GM18511 (cell line): ENCODE measurements around the gene SLC28A2.
"Not testable (repeated sequence)": the region's sequence is repeated elsewhere in the genome, so short reads cannot be mapped to it uniquely, and the experiment has no call there.

Experiments used
- ATAC-seq: cut with Tn5 transposase; IDR thresholded peaks from one replicate; pipeline ENCODE4 v1.9.1; 2021; ENCODE audit warnings: mild to moderate bottlenecking, moderate library complexity; ENCODE audit not compliant: unreplicated experiment

SLC28A2 gene

DNA sequence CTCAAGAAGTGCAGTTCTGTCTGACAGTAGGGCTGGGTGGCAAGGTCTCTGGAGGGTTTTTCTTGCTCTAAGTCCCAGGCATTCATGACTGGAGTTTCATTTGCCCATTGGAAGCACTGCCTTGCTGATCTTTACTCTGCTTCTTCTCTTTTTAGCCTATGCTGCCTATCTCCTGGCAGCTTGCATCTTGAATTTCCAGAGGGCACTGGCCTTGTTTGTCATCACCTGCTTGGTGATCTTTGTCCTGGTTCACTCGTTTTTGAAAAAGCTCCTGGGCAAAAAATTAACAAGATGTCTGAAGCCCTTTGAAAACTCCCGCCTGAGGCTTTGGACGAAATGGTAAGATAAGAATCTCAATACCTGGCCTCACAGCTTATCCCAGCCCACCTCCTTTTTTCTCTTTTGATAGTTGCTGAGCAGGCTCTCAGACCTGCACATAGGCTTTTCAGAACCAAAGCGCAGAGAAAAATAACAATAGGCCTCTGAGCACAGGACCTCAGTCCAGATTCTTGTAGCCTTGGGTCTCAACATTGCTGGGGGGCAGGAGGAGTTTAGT is 10.9 kb downstream of the SLC28A2 start:
- ATAC-seq: no peak

DNA sequence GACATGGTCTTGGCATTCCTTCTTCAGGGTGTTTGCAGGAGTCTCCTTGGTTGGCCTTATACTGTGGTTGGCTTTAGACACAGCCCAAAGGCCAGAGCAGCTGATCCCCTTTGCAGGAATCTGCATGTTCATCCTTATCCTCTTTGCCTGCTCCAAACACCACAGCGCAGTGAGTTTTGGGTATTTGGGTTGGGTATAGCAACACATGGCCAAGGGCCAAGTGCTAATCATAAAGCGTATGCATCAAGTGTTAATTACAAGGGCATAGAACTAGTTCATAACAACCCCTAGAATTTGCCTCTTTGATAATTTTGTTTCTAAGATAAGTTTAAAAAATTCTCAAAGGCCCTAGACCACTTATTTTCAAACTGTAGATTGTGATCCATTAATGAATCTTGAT is 11.8 kb downstream of the SLC28A2 start:
- ATAC-seq: no peak

DNA sequence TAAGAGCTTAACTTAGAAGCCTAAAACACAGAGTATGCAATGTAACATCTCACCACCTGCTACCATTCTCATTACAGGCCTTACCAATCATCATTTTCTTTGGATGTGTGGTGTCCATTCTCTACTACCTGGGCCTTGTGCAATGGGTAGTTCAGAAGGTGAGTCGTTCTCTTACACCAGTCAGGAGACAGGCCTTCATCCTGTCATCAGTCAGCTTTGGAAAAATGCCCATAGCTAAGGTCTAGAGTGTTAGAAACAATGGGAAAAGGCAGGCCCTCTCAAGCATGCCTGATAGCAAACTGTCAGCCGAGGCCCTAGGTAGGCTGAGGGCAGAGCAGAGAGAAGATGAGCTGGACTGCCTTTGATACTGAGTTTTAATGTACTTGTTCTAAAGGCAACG is 13.5 kb downstream of the SLC28A2 start:
- ATAC-seq: no peak

DNA sequence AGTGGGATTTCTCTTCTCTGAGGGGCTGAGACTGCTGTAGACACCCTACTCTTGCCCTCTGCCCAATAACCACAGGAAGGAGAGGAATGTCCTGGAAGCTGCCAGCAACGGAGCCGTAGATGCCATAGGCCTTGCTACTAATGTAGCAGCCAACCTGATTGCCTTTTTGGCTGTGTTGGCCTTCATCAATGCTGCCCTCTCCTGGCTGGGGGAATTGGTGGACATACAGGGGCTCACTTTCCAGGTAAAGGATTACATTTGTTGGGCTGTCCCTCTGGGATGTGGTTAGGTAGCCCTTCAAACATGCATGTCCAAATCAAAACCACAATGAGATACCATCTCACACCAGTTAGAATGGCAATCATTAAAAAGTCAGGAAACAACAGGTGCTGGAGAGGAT is 16.1 kb downstream of the SLC28A2 start:
- ATAC-seq: no peak

DNA sequence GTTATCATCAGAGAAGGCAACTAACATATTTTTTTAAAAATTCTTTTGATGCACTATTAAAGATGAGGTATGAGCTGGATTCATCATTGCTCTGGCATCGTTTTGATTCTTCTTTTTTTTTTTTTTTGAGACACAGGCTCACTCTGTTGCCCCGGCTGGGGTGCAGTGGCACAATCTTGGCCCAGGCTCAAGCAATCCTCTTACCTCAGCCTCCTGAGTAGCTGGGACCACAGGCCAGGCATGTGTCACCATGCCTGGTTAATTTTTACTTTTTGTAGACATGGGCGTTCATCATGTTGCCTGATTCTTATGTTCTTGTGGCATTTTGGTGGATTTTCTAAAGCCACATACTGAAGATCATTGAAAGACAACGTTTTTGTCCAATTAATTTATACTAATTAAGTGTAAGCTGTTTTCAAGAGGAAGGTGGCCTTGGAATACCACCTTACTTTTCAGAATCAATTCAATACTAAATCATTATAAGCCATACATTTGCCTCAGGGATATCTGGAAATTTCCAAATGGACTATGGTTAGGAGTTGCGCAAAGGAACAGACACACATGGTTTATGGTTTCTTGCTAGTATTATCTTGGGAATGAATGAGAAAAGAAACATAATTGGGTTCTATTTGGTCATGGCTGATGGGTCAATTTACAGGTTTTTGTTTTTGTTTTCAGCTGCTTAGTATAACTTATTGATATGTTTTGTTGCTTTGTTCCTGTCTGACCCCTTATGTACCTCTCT is 22.8 kb downstream of the SLC28A2 start:
- ATAC-seq: no peak

DNA sequence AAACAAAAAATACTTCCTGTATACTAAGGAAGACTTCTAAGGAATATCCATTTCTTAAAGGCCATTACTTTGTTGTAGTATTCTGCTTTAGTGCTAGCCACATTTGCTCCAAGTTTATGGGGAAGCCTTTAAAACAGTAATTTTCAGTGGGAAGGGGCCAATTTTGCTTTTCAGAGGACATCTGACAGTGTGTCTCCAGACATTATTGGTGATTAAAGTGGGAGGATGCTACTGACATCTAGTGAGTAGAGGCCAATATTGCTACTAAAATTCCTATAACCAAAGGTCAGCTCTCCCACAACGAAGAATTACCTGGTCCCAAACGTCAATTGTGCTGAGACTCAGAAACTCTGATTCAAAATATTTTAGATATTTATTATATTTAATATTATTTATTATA is 24.8 kb downstream of the SLC28A2 start:
- no peak for ATAC-seq

DNA sequence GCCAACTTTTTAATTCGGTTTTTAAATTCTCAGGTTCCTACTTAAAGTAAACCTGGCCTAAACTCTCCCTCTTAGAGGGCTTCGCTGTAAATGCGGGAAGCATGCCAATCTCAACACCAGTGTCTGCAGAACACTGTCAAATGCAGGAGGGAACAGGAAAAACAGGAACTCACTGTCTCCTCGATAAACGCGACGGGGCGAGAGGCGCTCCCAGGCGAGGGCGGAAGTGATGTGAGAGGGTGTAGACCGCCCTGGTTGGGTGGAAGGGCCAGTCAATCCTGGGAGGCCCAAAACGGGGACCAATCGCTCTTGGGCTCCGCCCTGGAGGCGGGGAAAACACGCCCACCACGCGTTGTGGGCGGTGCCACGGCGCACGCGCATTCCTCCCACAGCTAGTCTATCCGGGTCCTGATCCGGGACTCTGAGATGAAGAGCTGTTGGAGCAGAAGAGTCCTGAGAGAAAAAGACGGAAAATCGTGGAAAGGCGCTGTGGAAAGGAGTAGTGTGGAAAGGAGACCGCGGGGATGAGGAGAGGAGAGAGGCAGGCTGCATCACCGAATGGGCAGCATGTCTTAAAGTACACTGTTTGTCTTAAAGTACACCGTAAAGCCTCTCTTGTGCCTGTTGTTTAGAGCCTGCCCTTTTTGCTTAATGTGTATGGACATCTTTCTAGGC is 27.1 kb downstream of the SLC28A2 start:
- peak; percentile 100 for ATAC-seq

DNA sequence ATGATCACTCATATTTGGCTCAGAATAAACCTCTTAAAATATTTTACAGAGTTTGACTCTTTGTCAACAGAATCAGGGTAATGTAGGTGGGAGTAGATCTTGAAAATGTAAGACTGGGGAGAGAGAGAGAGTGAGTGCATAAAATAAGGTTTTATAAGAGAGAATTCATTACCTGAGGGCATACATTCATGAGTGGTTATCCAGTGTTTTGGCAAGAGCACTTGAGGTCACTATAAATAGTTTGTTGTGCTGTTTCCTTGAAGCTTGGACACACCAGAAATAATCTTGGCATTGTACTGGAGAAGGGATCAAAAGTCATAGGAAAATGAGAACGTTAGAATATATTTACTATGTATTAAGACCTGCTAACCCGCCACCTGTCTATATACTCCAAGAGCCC is 33.4 kb downstream of the SLC28A2 start:
- ATAC-seq: no peak

DNA sequence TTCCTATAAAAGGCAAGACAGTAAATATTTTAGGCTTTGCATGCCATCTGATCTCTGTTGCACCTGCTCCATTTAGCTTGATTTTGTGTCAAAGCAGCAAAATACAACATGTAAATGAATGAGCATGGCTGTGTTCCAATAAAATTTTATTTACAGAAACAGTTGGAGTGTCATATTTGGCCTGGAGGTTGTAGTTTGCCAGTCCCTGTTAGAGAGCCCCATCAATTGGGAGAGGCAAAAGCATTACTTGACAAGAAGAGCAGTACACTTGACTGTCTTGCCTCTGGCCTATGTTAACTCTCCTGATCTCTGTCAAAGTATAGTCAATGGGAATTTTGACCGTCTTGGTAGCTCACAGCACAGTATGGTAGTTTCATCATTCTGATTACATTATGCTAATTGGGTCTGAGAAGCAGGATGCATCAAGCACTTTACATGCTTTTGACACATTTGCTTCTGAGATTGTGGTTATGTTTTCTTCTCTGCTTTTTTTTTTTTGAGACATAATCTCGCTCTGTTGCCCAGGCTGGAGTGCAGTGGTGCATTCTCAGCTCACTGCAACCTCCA is 35.4 kb downstream of the SLC28A2 start:
- ATAC-seq: no peak

DNA sequence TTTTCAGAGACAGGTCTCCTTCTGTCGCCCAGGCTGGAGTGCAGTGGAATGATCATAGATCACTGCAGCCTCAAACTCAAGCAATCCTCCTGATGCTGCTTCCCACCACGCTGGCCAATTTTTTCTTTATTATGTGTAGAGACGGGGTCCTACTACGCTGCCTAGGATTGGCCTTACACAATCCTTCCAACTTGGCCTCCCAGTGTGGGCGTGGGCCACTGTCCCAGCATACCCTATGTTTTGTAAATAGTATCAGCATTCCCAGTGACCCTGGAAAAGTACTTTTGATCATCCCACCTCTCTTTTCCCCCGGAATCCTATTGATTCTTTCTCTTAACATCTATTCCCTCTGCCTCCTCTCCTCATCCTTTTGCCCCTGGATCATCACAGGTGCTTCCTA is 36.9 kb downstream of the SLC28A2 start:
- no peak for ATAC-seq

DNA sequence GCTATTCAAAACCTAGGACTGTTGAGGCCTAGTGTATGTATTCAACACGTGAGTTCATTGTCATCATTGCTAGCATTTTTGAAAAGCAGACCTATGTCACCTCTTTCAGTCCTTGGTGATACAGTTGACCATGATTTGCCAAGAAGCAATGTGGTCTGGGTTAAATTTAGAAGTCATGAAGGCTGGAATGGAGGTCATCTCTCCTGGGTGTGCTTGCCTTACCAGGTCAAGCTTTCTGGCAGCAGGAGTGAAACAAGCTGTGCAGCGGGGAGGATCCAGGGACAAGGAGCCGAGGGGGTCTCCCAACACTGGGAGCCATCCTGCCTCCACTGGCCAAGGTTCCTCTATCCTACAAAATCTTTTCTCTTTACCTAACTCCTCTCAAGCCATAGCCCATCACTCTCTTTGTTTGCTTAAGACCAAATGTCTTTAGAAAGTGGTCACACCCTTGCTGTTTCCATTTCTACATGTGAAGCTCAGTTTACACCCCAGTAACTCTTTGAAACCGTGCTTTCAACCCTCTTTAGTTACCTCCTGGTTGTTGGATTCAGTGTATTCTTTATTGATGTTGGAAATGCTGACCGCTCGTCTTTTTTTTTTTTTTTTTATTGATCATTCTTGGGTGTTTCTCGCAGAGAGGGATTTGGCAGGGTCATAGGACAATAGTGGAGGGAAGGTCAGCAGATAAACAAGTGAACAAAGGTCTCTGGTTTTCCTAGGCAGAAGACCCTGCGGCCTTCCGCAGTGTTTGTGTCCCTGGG is 40.0 kb downstream of the SLC28A2 start:
- ATAC-seq: no peak

DNA sequence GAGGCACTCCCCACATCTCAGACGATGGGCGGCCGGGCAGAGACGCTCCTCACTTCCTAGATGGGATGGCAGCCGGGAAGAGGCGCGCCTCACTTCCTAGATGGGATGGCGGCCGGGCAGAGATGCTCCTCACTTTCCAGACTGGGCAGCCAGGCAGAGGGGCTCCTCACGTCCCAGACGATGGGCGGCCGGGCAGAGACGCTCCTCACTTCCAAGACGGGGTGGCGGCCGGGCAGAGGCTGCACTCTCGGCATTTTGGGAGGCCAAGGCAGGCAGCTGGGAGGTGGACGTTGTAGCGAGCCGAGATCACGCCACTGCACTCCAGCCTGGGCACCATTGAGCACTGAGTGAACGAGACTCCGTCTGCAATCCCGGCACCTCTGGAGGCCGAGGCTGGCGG is 41.3 kb downstream of the SLC28A2 start:
- ATAC-seq: not testable (repeated sequence)

DNA sequence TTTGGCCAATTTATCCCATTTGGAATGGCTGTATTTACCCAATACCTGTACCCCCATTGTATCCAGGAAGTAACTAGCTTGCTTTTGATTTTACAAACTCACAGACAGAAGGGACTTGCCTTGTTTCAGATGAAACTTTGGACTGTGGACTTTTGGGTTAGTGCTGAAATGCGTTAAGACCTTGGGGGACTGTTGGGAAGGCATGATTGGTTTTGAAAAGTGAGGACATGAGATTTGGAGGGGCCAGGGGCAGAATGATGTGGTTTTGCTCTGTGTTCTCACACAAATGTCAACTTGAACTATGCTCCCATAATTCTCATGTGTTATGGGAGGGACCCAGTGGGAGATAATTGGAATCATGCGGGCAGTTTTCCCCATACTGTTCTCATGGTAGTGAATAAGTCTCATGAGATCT is 46.9 kb downstream of the SLC28A2 start:
- ATAC-seq: not testable (repeated sequence)

DNA sequence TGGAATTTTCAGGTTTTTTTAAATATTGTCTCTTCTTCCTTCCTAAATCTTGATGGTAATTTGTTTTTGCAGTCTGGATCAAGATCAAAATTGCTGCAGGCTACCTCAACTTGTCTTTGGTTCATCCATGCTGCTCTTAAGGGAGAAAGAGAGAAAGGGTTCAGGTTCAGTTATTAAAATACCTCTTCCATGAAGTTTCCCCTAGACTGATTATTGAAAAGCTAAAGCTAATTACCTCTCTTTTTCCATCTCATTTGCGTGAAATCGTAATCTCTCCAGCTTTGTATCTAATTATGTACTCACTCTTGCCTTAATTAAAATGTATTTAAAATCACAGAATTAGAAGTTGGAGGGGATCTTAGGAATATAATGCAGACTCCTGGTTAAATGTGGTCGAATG is 52.7 kb downstream of the SLC28A2 start:
- no peak for ATAC-seq

DNA sequence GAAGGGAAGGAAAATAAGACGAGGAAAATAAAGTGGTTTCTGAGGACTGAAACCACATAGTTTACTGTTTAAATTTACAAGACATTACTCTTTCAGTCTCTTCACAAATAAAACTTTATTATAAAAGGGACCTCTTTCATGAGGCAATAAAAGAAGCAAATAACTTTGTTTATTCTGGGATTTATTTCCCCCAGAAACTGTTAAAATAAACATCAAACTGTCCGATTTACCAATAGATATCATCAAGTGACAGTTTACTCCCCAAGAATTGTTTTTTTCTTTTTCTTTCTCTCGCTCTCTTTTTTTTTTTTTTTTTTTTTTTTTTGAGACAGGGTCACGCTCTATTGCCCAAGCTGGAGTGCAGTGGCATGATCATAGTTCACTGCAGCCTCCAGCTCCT is 54.1 kb downstream of the SLC28A2 start:
- ATAC-seq: no peak

DNA sequence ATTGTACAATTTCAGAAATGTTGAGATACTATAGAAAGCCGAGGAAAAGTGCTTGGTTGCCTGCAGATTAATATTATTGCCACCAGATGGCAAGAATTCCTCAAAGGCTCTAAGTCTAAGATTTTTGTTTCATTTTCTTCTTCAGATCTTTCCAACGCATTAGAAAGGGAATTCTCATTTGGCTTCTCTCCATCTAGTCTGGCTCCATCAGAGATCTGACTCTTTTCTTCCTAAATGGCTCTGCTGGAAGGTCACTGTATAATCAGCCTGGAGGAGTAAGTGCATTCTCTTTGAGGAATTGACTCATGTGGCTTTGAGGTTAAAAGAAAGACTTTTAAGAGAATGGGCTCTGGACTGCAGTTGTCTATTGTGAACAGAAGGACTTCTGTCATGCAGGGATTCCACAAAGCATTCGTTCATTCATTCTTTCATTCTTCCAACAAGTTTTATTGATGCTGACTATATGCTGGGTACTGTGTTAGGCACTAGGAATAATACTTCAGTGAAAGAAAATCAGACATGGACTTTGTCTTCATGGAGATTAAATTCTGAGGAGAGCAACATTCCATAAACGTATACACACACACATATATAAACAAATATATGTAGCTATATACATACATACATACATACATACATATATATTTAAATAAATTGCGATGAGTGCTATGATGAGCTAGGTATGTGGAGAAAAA is 55.3 kb downstream of the SLC28A2 start:
- ATAC-seq: no peak

DNA sequence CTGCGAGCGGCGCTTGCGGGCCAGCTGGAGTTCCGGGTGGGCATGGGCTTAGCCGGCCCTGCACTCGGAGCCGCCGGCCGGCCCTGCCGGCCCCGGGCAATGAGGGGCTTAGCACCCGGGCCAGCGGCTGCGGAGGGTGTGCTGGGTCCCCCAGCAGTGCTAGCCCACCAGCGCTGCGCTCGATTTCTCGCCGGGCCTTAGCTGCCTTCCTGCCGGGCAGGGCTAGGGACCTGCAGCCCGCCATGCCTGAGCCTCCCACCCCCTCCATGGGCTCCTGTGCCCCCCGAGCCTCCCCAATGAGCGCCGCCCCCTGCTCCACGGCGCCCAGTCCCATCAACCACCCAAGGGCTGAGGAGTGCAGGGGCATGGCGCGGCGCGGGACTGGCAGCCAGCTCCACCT is 62.1 kb downstream of the SLC28A2 start:
- not testable (repeated sequence) for ATAC-seq

DNA sequence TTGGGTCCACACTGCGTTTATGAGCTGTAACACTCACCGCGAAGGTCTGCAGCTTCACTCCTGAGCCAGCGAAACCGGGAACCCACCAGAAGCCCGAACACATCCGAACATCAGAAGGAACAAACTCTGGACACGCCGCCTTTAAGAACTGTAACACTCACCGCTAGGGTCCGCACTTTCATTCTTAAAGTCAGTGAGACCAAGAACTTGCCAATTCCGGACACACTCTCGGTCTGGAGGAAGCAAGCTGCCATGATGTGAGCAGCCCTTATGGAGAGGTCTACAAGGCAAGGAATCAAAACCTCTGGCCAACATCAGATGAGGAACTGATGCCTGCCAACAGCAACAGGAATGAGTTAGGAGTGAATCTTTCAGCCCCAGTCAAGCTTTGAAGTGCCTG is 62.9 kb downstream of the SLC28A2 start:
- ATAC-seq: no peak

DNA sequence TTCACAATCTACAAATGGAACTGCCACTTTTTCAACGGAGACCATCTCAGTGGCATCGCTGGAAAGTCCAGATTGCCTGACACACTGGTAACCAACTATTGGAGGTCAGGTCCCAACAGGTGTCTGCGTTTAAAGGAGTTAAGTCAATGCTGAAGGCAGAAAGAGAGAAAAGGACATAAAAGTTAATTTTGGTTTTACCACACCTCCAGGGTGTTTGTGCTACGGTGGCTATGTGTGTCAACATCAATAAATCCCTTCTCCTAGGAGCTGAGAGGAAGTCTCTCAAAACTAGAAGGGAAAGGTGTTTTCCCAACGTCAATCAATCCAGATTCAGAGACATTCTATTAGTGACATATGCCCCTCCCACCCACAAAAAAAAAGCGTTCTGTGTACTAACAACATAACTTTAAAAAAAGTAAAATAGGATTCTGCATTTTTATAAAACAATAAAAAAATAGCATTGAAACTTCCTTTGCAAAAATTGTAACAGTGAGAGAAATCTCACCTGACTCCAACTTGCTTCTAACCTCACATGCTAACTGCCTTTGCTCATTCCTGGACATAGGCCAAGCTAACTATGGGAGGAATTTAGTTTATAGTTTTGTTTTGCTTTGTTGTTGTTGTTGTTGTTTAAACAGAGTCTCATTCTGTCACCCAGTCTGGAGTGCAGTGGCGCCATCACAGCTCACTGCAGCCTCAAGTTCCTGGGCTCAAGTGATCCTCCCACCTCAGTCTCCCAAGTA is 67.6 kb downstream of the SLC28A2 start:
- no peak for ATAC-seq

DNA sequence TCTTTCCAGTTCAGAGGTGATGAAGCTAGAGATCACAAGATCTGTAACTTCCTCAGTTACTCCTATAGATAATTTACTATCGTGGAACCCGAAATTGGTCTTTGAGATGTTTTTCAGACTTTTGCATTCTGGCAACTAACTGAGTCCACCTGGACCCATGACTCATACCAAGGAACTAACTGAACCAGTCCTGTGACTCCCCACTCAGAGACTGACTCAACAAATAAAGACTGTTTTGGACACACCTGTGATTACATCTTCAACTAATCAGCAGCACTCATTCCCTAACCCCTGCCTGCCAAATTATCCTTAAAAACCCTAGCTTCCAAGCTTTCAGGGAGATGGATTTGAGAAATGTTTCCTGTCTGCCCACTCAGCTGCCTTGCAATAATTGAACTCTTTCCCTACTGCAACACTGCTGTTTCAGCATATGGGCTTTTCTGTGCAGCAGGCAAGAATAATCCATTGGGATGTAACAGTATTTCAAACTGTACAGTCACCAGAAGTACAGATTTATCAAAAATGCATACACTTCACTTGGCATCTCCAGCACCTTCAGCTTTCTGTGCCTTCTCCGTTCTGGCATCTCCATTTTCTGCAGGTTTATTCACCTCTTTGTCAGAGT is 68.7 kb downstream of the SLC28A2 start:
- no peak for ATAC-seq
